GM18499 (cell line): ENCODE results near the gene TCEAL3.
"Not testable (repeated sequence)": the region's sequence is repeated elsewhere in the genome, so short reads cannot be mapped to it uniquely, and the experiment has no call there.

ENCODE experiments used
- ATAC-seq: cut with Tn5 transposase; IDR thresholded peaks from one replicate; pipeline ENCODE4 v1.9.1; 2021; ENCODE audit warnings: moderate number of reproducible peaks; ENCODE audit not compliant: insufficient read depth, unreplicated experiment

Gene TCEAL3

DNA sequence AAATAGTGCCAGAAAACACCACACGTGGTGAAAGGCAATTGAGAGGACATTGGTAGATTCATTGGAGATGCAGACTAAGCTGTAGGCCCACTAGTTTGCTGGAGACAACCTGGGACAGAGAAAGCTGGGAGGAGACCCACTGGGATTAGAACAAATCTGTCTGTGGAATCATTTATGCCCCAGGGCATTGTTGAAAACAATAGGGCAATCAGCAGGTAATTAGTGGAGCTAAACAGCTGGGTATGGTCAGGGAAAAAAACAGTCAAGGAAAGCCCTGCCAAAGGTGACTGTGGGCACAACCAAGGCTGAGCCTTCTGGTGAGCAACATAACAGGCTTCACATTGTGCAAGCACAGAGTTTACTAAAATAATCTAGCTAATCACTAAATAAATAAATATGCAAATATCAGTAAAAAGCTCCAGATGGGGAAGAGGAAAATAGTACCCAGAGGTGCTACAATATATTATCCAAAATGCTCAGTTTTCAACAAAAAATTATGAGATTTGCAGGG is 9.0 kb downstream of the TCEAL3 start:
- no peak for ATAC-seq

DNA sequence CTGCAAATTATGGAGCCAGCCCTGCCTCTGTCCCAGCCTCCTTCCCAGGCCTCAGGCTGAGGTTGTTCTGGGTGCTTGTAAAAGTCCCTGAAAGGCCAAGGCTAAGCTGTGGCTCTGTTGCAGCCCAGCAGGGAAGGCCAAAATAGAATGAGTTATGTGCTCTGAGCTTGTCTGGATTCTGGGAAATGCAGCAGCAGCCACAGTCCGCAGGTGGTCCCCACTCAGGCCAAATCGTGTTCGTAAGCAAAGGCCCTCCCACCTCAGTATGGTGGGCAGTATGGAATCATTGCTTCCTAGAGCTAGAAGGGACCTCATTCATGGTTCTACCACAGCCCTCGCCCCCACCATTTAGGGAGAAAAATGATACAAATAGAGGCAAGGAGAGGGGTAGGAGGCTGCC is 16.3 kb downstream of the TCEAL3 start:
- no peak for ATAC-seq

DNA sequence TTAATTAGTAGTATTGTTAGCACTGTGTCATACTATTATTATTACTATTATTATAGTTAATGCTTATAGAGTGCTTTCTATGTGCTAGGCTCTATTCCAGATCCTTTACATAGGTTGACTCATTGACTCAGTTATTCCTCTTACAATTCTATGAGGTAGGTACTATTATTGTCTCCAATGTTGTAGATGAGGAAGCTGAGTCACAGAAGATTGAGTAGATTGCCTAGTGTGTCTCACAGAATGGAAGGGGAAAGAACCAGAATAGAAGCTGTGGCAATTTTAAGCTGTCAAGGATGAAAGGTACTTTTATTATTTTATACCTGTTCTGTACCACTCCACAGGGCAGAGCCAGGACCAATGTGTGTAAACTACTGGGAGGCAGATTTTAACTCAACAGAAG is 19.1 kb downstream of the TCEAL3 start:
- no peak for ATAC-seq

DNA sequence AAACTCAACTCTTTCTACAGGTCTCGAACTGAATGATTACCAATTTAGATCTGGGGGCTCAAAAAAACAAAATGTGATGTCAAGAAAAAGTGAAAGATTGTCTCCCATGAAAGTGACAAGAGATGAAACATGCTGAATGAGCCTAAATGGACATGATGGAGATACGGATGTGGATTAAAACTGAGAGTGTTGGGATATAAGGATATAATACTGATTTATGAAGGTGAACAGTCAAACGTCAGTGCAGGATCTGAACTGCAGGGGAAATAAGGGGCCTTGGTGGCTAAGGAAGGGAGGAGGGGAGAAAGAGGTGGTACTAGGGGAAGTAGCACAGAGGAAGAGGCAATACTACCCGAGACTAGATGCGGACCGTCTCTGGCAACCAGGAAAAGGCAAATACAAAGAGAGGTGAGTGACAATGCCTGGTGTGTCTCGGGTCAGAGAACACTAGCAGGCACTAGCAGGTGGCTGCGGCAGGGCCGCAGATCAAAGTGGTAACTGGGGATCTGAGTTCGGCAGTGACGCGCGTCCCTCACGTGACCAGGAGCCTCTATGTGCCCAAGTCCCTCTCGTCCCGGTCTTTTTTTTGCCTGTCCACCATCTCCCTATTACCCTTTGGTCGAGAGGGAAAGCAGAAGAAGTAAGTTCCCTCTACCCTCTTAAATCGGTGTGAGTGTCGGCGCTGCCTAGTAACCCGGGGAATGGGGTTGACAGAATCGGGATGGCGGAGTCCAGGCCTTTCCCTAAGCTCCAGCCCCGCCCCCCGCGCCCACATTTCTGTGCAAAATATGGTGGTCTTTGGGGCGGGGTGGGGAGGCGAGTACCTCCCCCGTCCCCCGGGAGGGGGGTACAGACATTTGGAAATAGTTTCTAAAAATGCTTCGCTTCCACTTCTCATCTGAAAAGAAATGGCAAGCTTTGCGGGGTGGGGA is 20.9 kb downstream of the TCEAL3 start, which contains the start of gene TCEAL1:
TCEAL1 (plus strand) TSS at position 590 of the 932 bp plus-strand sequence. CDS start 942 bp downstream, outside the sequence.
- ATAC-seq = no peak

DNA sequence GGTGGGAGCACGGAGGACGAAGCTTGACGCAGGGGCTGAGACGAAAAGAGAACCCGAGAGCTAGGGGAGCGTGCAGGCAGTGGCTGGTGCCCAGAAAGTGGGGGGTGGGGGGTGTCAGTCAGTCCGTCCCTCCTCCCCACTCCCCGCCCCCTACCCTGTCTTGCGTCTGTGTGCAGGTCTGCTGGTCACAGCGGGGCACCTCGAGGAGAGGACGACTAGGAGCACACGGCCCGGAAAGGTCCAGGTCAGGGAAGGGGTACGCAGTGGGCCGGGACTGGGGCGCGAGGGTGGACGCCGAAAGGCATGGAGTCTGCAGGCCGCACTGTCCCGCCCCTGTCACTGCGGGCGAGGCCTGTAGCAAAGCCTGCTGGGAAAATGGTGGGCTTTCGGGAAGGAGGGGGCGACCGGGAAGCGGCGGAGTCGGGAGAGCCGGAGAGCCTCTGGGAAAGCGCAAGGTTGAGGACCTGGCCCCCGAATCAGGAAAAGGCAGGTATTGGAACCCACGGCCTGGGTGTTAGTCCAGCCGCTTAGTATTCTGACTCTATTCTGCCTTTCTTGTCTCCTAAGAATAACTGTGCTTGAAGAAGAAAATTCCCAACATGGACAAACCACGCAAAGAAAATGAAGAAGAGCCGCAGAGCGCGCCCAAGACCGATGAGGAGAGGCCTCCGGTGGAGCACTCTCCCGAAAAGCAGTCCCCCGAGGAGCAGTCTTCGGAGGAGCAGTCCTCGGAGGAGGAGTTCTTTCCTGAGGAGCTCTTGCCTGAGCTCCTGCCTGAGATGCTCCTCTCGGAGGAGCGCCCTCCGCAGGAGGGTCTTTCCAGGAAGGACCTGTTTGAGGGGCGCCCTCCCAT is 21.8 kb downstream of the TCEAL3 start:
- no peak for ATAC-seq

DNA sequence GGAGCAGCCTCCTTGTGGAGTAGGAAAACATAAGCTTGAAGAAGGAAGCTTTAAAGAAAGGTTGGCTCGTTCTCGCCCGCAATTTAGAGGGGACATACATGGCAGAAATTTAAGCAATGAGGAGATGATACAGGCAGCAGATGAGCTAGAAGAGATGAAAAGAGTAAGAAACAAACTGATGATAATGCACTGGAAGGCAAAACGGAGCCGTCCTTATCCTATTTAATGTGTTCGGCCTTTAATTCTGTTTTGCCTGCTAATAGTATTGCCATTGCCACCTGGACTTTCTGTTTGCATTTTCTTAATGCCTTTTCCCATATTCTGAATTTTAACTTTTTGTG is 22.4 kb downstream of the TCEAL3 start:
- ATAC-seq = no peak

DNA sequence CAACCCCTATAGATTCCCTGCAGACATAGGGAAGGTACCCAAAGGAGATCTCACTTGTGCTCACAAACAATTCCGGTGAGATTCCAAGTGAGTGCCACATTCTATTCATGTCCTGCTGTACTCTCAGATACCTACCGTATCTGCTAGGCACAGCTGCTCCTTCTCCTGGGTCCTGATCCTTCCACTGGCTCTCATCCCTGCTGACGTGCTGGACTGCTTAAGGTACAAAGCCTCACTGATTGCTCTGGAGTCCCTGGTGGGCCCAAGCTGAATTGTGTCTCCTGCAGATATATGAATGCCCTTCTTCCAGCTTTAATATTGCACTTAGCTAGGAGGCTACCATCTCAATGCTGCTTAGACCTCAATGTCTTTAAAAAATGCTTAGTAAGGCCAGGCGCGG is 23.4 kb downstream of the TCEAL3 start:
- ATAC-seq = no peak

DNA sequence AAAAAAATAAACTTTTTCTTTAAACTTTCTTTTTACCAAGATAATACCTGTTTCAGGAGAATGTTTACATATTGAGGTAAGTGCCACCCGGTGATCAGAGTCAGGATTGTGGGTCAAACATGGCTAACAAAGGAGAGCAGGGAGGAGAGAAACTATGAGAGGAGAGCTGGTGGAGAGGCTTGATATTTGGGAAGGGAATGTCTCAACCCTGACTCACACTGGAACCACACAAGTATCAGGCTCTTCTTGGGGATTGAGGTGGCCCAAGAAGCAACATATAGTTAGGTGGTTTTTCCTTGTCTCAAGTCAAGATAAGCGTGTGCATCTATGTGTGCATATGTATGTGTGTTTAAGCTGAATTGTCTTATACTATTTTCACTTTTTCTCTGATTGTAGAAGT is 27.7 kb downstream of the TCEAL3 start:
- no peak for ATAC-seq

DNA sequence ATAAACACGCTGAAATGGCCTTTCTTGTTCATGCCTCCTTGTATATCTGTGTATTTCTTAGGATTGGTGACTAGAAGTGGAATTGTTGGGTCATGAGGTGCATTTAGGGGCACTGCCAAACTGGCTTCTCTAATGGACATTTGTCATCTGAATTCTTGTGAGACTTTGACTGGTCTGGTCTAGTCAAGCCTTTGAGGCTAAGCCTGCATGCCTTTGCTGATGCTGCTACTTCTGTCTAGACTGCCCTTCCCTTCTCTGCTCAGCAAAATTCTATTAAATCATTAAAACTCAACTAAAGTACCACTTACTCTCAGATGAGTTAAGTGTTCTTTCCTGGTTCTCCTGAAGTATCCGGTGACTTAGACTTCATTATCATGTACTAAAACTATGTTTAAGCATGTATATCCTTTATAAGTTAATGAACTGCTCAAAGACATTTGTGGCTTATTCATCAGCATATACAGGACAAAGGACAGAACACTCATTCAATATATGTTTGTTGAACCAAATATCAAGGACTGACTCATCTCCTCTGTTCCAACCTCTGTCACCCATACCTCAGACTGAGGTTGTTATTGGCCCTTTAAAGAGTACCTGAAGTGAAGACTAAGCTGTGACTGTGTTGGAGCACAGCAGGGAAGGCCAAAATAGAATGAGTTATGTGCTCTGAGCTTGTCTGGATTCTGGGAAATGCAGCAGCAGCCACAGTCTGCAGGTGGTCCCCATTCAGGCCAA is 30.0 kb downstream of the TCEAL3 start:
- no peak for ATAC-seq

DNA sequence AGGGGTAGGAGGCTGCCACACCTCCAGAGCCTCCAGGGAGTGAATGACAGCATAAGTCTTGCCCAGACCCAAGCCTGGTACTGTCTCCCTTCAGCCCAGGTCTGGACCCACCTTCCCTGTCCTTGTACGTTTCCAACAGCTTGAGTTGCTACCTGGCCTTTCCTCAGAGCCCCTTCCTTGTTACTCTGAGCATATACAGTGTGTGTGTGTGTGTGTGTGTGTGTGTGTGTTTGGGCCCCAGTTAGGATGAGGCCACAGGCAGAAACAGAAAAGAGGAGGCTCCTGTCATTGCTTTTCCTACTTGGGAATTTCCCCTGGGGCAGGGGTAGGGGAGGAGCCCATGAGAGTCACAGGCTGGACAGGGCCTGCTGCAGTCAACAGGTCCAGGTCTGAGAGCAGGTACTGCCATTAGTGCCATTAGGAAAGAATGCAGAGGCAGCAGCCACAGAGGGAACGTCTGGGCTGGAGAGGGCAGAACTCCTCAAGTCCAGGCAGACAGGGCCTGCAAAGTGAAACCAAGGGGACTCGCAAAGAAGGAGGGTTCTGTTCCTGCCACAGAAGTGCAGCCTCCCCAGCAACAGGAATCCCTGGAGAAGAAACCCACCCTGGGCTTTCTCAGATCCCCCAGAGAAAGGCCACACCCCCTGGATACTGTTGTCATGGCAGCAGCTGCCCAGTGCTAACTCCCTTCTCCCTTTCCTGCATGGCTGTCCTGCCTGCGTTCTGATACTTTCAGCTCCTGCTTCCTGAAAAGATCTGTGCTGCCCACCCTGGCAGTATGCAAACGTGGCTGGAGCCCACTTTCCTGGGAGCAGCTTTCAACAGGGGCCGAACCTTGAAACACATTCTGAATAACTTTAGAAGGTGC is 30.9 kb downstream of the TCEAL3 start:
- ATAC-seq = not testable (repeated sequence)

DNA sequence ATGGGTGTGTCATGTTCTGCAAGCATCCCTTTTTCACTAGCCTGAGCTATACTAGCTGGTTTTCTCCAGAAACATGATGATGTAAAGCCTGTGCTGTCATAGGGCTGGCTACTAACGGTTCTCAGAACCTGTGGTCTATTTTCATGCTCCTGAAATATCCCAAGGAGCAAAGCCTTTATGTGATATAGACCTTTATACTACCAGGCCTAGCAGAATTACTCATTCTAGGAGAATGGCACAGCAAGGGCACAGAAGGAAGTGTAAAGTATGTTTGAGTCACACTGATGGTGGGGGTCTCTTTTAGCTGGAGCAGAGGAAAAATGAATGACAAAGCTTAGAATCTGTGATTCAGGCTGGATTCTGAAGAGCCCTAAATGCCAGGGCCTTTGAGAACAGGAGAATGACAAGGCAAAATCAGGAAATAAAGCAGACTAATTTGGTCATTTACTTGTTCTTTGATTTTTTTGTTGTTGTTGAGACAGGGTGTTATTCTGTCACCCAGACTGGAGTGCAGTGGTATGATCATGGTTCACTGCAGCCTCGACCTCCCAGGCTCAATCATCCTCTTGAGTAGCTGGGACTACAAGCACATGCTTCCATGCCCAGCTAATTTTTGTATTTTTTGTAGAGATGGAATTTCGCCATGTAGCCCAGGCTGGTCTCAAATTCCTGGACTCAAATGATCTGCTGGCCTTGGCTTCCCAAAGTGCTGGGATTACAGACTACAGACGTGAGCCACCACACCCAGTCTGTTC is 32.8 kb downstream of the TCEAL3 start:
- no peak for ATAC-seq

DNA sequence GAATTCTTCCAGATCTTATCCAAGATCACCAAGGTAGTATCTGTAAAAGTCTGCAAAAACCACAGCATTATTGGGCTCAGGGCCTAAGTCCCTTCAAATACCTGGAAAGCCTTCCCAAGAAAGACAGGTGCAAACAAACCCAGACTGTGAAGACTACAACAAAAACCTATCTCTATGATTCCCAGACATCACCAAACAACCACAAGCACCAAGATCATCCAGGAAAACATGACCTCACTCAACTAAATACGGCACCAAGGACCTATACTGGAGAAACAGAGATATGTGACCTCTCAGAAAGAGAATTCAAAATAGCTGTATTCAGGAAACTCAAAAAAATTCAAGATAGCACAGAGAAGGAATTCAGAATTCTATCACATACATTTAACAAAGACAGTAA is 36.4 kb downstream of the TCEAL3 start:
- no peak for ATAC-seq

DNA sequence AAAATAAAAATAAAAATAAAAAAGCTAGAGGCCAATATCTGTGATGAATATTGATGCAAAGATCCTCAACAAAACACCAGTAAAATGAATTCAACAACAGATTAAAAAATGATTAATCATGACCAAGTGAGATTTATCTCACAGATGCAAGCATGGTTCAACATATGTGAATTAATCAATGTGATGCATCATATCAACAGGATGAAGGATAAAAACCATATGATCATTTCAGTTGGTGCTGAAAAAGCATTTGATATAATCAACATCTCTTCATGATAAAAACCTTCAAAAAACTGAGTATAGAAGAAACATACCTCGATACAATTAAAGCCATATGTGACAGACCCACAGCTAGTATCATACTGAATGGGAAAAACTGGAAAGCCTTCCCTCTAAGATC is 39.9 kb downstream of the TCEAL3 start:
- ATAC-seq = no peak

DNA sequence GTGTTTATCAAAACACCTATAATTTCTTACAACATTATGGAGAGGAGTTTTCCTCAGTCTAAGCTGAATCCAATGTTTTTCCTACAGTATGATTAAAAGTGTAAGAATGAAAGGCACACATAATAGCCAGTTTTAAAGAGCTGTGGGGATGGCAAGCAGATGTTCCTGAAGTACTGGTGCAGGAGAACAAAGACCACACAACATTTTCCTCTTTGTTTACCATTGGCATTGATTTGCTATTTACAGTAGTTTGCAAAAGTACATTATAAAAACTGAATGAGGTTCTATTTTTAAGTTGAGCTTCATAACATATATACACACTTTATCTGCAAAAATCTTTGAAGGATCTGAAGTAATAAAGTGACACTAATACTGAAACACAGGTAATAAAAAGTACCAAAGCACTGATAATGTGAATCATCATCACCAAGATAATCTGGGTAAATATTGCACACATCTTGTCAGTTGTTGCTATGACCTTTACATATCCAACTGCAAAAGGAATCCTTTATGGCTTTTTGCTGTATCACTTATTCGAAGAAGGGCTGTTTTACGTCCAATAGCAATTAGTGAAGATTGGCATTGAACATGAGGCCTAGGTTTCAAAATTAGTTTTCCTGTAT is 43.5 kb downstream of the TCEAL3 start:
- ATAC-seq = no peak

DNA sequence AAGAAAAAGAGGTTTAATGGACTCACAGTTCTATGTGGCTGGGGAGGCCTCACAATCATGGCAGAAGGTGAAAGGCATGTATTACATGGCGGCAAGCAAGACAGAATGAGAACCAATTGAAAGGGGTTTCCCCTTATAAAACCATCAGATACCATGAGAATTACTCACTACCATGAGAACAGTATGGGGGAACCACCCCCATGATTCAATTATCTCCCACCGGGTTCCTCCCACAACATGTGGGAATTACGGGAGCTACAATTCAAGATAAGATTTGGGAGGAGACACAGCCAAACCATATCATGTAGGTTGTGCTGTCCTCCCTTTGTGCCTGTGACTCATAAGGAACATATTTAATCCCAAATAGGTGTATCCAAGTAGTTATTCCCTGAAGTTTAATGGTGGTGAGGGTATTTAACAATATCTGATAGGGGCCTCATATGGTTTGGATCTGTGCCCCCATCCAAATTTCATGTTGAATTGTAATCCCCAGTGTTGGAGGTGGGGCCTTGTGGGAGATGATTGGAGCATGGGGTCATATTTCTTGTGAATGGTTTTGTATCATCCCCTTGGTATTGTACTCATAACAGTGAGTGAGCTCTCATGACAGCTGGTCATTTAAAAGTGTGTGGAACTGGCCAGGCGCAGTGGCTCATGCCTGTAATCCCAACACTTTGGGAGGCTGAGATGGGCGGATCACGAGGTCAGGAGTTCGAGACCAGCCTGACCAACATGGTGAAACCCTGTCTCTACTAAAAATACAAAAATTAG is 47.7 kb downstream of the TCEAL3 start:
- ATAC-seq = not testable (repeated sequence)

DNA sequence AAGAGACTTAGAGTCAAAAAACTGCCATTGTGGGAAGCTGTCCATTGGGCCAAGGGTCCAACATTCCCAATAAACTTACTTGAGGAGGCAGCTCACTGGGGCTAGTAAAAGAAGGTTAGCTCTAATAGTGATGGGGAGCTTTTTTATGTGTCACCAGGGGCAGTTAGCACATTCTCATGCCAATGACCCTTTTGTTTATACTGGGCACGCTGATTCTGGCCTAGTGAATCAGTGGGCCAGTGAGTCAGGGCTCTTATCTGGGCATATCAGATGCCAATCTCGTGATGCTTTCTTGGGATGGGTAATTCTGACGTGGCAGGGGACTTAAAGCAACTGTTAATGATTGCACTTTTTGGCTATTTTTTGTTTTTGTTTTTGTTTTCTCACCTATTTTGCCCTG is 48.9 kb downstream of the TCEAL3 start:
- ATAC-seq = no peak

DNA sequence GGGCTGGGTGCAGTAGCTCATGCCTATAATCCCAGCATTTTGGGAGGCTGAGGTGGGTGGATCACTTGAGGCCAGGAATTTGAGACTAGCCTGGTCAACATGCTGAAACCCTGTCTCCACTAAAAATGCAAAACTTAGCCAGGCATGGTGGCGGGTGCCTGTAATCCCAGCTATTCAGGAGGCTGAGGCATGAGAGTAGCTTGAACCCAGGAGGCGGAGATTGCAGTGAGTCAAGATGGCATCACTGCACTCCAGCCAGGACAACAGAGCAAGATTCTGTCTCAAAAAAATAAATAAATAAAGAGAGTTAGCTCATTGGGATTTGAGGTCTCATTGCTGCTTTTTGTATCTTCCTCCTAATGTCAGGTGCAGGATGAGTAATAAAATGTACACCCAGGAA is 49.3 kb downstream of the TCEAL3 start:
- ATAC-seq = not testable (repeated sequence)
